SK-N-SH treated with all-trans-retinoic acid at 6 μM for 48 hours (cell line): ENCODE measurements around the gene ZNF174.

Source experiments
- ATAC-seq: fragments of 200-7000 bp; cut with Tn5 transposase; 3 replicates; pipeline ENCODE4 v1.9.1; 2020; ENCODE audit warnings: mild to moderate bottlenecking, moderate library complexity
- ARNTL ChIP-seq: fragments of 450-650 bp; formaldehyde crosslinking; IDR thresholded peaks from 2 replicates; pipeline ENCODE4 v1.5.0; 2020; ENCODE audit warnings: low read depth, mild to moderate bottlenecking, moderate library complexity, borderline replicate concordance
- BACH2 ChIP-seq: fragments of 250-450 bp; sonication (Bioruptor Pico); IDR thresholded peaks from 2 replicates; pipeline ENCODE4 v1.9.0; 2021; ENCODE audit warnings: mild to moderate bottlenecking, borderline replicate concordance
- CSDC2 ChIP-seq: fragments of 250-450 bp; sonication (Bioruptor Pico); IDR thresholded peaks from 2 replicates; pipeline ENCODE4 v1.5.0; 2020; ENCODE audit warnings: mild to moderate bottlenecking, moderate library complexity
- ESRRG ChIP-seq: fragments of 250-450 bp; sonication (Bioruptor Pico); IDR thresholded peaks from 2 replicates; pipeline ENCODE4 v1.6.1; 2021; ENCODE audit warnings: mild to moderate bottlenecking
- GLIS3 ChIP-seq: fragments of 250-450 bp; sonication (Bioruptor Pico); IDR thresholded peaks from 2 replicates; pipeline ENCODE4 v1.5.0; 2020; ENCODE audit warnings: mild to moderate bottlenecking, moderate library complexity
- OSR1 ChIP-seq: fragments of 250-450 bp; sonication (Bioruptor Pico); IDR thresholded peaks from 2 replicates; pipeline ENCODE4 v1.8.0; 2022; ENCODE audit warnings: moderate library complexity, mild to moderate bottlenecking, inconsistent platforms
- PPARA ChIP-seq: fragments of 250-450 bp; sonication (Bioruptor Pico); IDR thresholded peaks from 2 replicates; pipeline ENCODE4 v1.5.0; 2020; ENCODE audit warnings: mild to moderate bottlenecking, borderline replicate concordance
- RARB ChIP-seq: fragments of 250-450 bp; sonication (Bioruptor Pico); IDR thresholded peaks from 2 replicates; pipeline ENCODE4 v1.8.0; 2021; ENCODE audit warnings: mild to moderate bottlenecking, moderate library complexity
- SNAI2 ChIP-seq: fragments of 250-450 bp; sonication (Bioruptor Pico); IDR thresholded peaks from 2 replicates; pipeline ENCODE4 v1.5.0; 2020; ENCODE audit warnings: mild to moderate bottlenecking, moderate library complexity
- TCF4 ChIP-seq: fragments of 250-450 bp; sonication (Bioruptor Pico); IDR thresholded peaks from 2 replicates; pipeline ENCODE4 v1.8.0; 2021; ENCODE audit warnings: mild to moderate bottlenecking, moderate library complexity, borderline replicate concordance
- TOX ChIP-seq: fragments of 250-450 bp; sonication (Bioruptor Pico); IDR thresholded peaks from 2 replicates; pipeline ENCODE4 v1.8.0; 2021; ENCODE audit warnings: mild to moderate bottlenecking, moderate library complexity, borderline replicate concordance
- ZC3H10 ChIP-seq: fragments of 250-450 bp; sonication (Bioruptor Pico); IDR thresholded peaks from 2 replicates; pipeline ENCODE4 v1.5.1; 2021; ENCODE audit warnings: mild to moderate bottlenecking, moderate library complexity
- ZFP3 ChIP-seq: fragments of 250-450 bp; sonication (Bioruptor Pico); IDR thresholded peaks from 2 replicates; pipeline ENCODE4 v1.5.0; 2020; ENCODE audit warnings: mild to moderate bottlenecking, moderate library complexity
- ZFP30 ChIP-seq: fragments of 450-650 bp; formaldehyde crosslinking; IDR thresholded peaks from 2 replicates; pipeline ENCODE4 v1.5.0; 2022; ENCODE audit warnings: mild to moderate bottlenecking, moderate library complexity
- ZNF565 ChIP-seq: fragments of 450-650 bp; formaldehyde crosslinking; conservative IDR thresholded peaks from 2 replicates; pipeline ENCODE4 v1.5.0; 2020; ENCODE audit warnings: low read depth, mild to moderate bottlenecking, moderate library complexity
- ZNF70 ChIP-seq: fragments of 450-650 bp; formaldehyde crosslinking; IDR thresholded peaks from 2 replicates; pipeline ENCODE4 v1.5.0; 2020; ENCODE audit warnings: mild to moderate bottlenecking, moderate library complexity
- ZNF8 ChIP-seq: fragments of 450-650 bp; formaldehyde crosslinking; IDR thresholded peaks from 2 replicates; pipeline ENCODE4 v1.5.0; 2020; ENCODE audit warnings: mild to moderate bottlenecking, moderate library complexity
- TF ChIP-seq, protein P1 (sequence below): fragments of 250-450 bp; sonication (Bioruptor Pico); IDR thresholded peaks from 2 replicates; pipeline ENCODE4 v1.5.1; 2021; ENCODE audit warnings: mild to moderate bottlenecking, moderate library complexity
- TF ChIP-seq, protein P2 (sequence below): fragments of 250-450 bp; sonication (Bioruptor Pico); IDR thresholded peaks from 2 replicates; pipeline ENCODE4 v1.8.0; 2021; ENCODE audit warnings: low read depth, mild to moderate bottlenecking, moderate library complexity, borderline replicate concordance
- TF ChIP-seq, protein P3 (sequence below): fragments of 250-450 bp; sonication (Bioruptor Pico); IDR thresholded peaks from 2 replicates; pipeline ENCODE4 v1.8.0; 2020; ENCODE audit warnings: mild to moderate bottlenecking, moderate library complexity, borderline replicate concordance

Gene ZNF174

DNA sequence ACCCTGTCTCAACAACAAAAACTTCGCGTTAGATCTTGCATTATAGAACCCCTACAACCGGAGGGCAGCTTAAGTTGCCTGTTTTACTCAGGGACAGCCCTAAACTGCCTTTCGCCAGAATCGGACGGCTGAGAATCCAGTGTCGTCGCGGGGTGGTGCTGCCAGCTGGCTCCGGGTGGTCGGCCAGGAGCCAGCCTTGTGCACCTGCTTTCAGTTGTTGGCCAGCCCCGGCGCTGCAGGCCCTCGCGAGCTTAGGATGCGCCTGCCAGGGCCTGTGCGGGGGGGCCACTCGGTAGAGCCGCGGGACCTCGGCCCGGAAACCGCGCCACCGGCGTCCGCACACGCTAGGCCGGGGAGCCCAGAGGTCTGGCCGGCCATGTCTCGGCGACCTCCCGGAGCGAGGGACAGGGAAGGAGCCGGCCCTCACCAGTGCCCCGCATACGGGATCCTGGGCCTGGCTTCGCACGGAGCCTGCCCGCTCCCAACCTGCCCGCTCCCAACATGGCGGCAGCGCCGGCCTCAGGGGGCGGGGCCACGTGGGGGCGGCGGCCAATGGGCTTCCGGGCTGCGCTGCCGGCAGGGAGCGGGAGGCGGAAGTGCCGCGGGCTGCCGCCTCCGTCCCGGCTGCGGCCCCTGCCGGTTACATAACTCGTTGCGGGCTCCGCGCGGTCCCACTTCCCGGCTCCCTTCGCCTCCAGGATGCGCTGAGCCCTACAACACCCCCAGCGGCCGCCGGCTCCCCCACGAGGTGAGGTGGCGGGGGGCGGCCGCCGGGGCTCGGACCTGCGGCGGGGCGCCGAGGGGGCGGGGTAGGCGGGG is 56.6 kb downstream of the ZNF174 start (continued):
- peak; percentile 63; the same call in 1 of the 2 replicates for TF ChIP-seq ESRRG
- TF ChIP-seq, protein P1, sequence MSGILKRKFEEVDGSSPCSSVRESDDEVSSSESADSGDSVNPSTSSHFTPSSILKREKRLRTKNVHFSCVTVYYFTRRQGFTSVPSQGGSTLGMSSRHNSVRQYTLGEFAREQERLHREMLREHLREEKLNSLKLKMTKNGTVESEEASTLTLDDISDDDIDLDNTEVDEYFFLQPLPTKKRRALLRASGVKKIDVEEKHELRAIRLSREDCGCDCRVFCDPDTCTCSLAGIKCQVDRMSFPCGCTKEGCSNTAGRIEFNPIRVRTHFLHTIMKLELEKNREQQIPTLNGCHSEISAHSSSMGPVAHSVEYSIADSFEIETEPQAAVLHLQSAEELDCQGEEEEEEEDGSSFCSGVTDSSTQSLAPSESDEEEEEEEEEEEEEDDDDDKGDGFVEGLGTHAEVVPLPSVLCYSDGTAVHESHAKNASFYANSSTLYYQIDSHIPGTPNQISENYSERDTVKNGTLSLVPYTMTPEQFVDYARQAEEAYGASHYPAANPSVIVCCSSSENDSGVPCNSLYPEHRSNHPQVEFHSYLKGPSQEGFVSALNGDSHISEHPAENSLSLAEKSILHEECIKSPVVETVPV (CRISPR knock-in tag): peak; percentile 37; the same call in 1 of the 2 replicates
- no peak for TF ChIP-seq ZC3H10
- TF ChIP-seq PPARA (CRISPR knock-in tag): no peak
- TF ChIP-seq ARNTL (CRISPR knock-in tag): no peak
- TF ChIP-seq ZNF8: no peak
- TF ChIP-seq TCF4 (CRISPR knock-in tag): peak; percentile 53; the same call in 1 of the 2 replicates
- TF ChIP-seq GLIS3 (CRISPR knock-in tag): no peak
- peak; percentile 26; the same call in 1 of the 2 replicates for TF ChIP-seq ZFP3 (CRISPR knock-in tag)
- TF ChIP-seq, protein P2, sequence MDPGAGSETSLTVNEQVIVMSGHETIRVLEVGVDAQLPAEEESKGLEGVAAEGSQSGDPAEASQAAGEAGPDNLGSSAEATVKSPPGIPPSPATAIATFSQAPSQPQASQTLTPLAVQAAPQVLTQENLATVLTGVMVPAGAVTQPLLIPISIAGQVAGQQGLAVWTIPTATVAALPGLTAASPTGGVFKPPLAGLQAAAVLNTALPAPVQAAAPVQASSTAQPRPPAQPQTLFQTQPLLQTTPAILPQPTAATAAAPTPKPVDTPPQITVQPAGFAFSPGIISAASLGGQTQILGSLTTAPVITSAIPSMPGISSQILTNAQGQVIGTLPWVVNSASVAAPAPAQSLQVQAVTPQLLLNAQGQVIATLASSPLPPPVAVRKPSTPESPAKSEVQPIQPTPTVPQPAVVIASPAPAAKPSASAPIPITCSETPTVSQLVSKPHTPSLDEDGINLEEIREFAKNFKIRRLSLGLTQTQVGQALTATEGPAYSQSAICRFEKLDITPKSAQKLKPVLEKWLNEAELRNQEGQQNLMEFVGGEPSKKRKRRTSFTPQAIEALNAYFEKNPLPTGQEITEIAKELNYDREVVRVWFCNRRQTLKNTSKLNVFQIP: no peak
- TF ChIP-seq BACH2 (CRISPR knock-in tag): no peak
- no peak for TF ChIP-seq TOX (CRISPR knock-in tag)
- peak; percentile 93 for TF ChIP-seq SNAI2 (CRISPR knock-in tag)
- TF ChIP-seq ZNF70 (CRISPR knock-in tag): peak; percentile 91
- TF ChIP-seq, all 23 proteins: peak for 8

DNA sequence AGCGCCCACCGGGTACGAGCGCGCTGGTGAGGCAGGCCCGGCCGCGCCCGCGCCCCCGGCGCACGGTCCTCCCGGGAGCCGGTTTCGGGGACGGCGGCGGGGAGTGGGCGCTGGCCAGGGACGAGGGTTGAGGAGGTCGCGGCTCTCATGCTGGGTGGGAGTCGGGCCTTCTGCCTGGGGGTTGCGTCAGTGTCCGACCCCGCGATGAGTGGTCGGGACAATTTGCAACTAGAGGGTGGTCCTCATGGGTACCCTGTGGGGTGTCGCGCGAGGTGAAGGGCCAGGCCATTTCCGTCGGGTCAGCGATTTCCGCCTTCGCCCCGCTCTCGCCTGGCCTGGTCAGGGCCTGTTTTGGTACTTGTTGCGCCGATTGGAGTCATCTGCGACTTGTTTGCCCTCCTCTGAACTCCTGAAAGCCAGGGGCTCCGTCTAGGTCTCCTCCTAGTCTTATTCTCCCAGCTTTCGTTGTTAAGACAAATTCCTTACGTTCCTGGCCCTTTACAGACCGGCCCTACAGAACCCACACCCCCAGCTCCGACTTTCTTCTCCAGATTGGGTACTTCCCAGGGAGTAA is 57.4 kb downstream of the ZNF174 start:
- peak; percentile 21 for ATAC-seq
- TF ChIP-seq ZNF565 (no peak), OSR1 (CRISPR knock-in tag) (no peak), ZFP3 (CRISPR knock-in tag) (no peak), CSDC2 (CRISPR knock-in tag) (no peak), BACH2 (CRISPR knock-in tag) (no peak)
- TF ChIP-seq, protein P3, sequence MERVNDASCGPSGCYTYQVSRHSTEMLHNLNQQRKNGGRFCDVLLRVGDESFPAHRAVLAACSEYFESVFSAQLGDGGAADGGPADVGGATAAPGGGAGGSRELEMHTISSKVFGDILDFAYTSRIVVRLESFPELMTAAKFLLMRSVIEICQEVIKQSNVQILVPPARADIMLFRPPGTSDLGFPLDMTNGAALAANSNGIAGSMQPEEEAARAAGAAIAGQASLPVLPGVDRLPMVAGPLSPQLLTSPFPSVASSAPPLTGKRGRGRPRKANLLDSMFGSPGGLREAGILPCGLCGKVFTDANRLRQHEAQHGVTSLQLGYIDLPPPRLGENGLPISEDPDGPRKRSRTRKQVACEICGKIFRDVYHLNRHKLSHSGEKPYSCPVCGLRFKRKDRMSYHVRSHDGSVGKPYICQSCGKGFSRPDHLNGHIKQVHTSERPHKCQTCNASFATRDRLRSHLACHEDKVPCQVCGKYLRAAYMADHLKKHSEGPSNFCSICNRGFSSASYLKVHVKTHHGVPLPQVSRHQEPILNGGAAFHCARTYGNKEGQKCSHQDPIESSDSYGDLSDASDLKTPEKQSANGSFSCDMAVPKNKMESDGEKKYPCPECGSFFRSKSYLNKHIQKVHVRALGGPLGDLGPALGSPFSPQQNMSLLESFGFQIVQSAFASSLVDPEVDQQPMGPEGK (CRISPR knock-in tag): no peak

DNA sequence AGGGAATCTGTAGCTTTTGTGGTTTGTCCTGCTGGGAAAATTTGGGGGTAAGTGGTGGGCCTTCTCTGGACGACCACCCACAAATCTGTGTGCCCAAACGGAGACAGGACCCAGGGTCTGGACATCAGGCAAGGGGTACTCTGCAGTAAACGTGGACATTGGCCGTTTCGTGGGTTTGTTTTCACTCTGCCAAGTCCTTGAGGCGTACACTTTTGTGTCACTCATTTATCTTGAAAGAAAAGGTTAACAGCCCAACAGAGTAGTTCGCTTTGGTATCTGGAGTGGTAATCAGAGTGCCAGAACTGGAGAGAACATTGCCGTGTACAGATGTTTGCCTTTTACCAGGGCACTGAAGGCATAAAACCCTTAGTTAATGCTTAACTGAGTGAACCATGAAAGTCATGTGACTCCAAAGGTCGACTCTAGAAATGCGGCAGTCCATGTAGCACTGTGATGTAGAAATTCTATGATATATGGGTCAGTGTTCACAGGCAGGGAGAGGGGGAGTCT is 57.9 kb downstream of the ZNF174 start:
- TF ChIP-seq ZNF8 (no peak), ZFP30 (CRISPR knock-in tag) (no peak), RARB (CRISPR knock-in tag) (no peak), BACH2 (CRISPR knock-in tag) (no peak), ZFP3 (CRISPR knock-in tag) (no peak), CSDC2 (CRISPR knock-in tag) (no peak)
- TF ChIP-seq, protein P1 (CRISPR knock-in tag): no peak
- ATAC-seq: no peak
